Umbilical cord (tissue), 2 donors: ENCODE results near the gene TXNRD2. TPM values are rescaled to one million over a fixed set of nuclear protein-coding genes. Genes with fewer than 3 reads are reported as not detected.
A peak's percentile ranks its signal among the peaks of the same experiment; 100 is the strongest.

Experiments
- DNase-seq: peaks from one replicate; pipeline ENCODE4 v3.0.0-alpha.2; 2015; ENCODE audit warnings: low spot score
- total RNA-seq: library from RNA; depleted of rRNA; stranded (reverse); fragments of >200 nt; gene quantifications from one replicate; pipeline ENCODE4 v1.2.3, GENCODE V29; 2014; ENCODE audit warnings: low replicate concordance; ENCODE audit not compliant: insufficient read depth

Gene TXNRD2
- total RNA-seq, 1 donor from 2014 or later, result 32.0 TPM

- no peak for DNase-seq
These were observed 76.3 kb downstream of the TXNRD2 start for GRCh38 chr22:19865141-19865829.

DNA sequence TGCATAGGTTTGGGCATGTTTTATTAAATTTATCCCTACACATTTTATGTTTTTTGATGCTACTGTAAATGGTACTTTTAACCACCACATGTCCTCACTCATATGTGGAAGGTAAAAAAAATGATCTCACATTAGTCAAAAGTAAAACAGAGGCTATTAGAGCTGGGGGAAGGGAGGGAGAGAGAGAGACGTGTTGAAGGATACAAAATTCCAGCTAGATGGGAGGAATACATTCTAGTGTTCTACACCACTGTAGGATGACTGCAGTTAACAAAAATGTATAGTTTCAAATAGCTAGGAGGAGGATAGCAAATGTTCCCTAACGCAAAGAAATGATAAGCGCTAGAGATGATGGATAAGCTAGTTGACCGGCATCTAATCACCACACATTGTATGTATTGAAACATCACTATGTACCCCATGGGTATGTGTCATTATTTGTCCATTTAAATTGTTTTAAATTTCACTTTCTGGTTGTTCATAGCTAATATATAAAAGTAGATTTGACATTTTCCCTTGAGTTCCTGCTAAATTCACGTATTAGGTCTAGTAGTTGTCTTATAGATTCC lies 77.0 kb downstream of the TXNRD2 start:
- DNase-seq, result no peak

- no peak for DNase-seq
These were observed 78.0 kb downstream of the TXNRD2 start for GRCh38 chr22:19863571-19863970.

GRCh38 chr22:19862619-19863246 lies 78.9 kb downstream of the TXNRD2 start:
- DNase-seq, result no peak

DNA sequence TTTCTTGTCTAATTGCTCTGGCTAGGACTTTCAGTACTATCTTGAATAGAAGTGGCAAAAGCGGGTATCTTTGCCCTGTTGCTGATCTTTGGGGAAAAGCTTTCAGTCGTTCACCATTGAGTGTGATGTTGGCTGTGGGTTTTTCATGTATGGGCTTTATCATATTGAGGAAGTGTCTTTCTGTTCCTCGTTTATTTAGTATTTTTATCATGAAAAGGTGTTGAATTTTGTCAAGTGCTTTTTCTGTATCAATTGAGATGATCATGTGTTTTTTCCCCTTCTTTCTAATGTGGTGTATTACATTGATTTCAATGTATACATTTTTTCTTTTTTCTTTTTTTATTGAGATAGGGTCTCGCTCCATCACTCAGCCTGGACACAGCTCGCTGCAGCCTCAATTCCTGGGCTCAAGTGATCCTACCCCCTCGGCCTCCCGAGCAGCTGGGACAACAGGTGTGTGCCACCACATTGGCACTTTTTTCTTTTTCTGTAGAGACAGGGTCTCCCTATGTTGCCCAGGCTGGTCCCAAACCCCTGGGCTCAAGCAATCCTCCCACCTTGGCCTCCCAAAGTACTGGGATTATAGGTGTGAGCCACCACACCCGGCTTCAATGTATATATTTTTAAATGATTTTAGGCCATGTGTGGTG lies 81.6 kb downstream of the TXNRD2 start:
- DNase-seq, result no peak

GRCh38 chr22:19857382-19857781 lies 84.2 kb downstream of the TXNRD2 start:
- no peak for DNase-seq

- no peak for DNase-seq
These were observed 85.9 kb downstream of the TXNRD2 start for GRCh38 chr22:19855504-19856409.

DNA sequence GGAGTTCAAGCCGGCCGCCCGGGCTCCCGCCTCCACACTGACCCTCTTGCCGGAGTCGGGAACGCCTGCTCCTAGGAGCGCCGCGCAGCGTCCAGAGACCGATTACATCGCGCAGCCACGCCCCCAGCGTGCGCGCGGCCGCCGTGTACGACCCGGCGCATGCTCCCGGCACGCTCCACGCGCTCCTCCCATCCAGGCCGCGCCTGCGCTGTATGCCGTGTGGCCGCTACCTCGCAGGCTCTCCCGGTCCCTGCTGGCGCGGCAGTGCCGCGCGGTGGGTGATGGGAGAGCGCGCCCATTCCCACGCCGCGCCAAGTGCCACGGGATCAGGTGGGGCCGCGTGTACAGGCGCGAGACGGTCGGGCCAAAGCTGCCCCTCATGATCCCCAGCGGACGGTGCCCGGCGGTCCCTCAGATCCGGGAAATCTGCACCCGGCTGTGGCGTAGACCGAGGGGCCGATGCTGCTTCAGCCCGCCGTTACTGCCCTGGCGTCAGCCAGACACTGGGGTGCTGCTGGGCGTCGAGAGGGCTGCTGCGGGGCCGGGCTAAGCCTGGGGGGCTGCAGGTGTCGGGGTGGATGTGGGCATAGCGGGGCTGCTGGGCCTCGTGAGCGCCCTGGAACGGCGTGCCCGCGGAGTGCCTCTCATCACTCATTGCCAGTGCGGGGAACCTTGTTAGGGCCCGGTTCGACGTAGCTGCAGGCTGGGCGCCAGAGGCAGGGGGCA lies 86.7 kb downstream of the TXNRD2 start, which contains the start of the genes GNB1L and RTL10:
Gene GNB1L, minus strand, starts transcription at position 97 of the 726 bp plus-strand sequence. CDS start 33,519 bp downstream, outside the sequence.
Gene RTL10, minus strand, starts transcription at position 97 of the 726 bp plus-strand sequence. CDS start 2,613 bp downstream, outside the sequence.
- peak; percentile 98 for DNase-seq

DNA sequence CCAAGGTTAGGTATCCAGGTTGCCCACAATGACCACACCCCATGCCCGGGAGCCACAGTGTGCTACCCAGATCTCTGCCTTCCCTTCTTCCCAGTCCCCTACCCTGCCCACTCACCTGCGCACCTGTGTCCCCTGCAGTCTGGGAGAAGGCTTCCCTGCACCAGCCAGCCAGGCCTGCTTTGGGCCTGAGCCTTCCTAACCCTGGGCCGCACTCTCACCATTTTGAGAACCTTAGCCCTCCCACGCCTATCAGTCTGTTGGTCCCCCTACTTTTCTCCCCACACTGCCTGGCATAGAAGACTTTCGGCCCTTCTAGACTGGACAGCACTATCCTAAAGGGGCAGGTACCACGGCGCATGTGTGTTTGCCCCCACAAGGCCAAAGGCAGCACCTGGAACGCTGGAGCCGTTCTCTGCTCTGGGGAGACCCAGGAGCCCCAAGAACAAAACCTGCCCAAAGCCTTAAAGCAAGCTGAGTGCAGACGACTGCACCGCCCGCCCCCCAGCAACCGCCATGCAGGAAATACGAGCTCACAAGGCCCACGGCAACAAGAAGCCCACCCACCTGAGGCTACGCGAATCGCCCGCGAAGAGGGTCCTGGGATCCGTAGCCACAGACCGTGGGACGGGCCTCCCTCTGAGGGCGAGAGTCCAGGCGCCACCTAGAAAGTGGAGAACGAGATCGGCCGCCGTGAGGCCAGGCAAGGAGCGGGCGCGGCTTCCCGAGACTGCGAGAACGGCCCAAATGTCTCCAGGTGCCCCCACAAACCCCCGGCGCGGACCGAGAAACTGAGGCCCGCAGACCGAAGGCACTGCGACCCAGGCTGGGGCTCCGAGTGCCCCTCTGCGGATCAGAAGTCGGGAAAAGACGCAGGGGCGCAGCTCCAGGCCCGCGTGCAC lies 87.5 kb downstream of the TXNRD2 start:
- no peak for DNase-seq

- no peak for DNase-seq
These were observed 88.3 kb downstream of the TXNRD2 start for GRCh38 chr22:19853058-19853878.

DNA sequence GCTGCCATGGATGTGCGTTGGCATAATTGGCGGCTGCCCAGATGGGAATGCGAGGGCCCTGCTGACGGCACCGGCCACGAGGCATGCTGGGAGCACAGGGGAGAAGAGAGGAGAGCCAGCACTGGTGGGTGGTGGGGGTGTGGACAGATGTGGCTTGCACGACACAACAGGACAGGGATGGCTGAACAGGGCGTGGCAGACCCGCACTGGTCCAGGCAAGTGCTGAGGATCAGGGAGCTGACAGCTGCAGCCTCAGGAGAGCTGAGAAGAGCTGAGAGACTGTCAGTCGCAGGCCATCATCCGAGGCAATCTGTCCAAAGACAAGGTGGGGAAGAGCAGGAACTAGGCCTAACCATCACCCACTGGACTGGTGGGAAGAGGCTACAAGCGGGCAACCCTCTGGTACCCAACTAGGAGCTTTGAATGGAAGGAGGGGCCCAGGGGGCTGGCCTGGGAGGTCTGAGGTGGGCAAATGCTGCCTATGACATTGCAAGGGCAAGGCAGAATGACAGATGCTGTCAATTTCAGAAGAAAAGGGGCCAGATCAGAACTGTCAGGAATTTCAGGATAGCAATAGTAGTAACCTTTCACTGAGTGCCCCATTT lies 89.3 kb downstream of the TXNRD2 start:
- no peak for DNase-seq

- DNase-seq, result no peak
These were observed 90.1 kb downstream of the TXNRD2 start for GRCh38 chr22:19851291-19852176.

- DNase-seq, result no peak
These were observed 90.9 kb downstream of the TXNRD2 start for GRCh38 chr22:19850763-19851109.

DNA sequence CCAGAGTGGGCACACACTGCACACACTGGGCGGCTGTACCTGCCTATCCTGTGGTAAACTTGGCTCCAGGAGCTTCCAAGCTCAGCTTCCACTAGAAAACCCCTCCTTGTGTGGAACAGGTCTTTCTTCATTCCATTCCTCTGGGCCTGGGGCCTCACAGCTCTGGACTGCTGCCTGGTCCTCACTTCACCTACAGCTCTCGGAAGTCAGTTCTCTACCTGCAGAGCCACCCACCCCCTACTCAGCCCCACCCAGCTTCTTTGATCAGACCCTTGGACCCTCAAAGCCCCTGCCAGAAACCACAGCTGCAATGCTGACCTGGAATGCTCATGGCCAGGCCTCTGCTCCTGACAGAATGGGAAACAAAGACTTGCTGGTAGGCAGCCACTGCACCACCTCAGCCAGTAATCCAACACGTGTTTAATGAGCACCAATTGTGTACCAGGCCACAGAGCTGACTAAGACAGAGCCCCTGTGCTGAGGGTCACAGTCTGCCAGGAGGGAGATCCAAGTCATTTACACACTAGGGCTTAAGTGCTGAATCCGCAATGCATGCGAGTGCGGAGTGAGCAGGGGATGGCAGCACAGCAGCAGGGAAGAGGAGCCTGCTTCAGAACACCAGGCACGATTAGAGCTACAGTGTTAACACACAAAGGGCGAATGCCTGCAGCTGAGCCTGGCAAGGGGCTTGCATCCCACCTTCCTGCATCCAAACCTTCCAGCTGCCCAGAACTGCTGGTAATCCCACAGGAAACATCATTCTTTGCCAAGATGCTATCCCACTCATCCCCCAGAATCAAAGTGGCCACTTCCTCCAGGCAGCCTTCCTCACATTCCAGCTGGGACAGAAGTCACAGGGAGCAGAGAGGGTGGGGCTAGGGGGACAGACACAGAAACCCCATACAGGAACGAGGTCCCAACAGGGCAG lies 91.5 kb downstream of the TXNRD2 start:
- DNase-seq, result peak; percentile 69

DNA sequence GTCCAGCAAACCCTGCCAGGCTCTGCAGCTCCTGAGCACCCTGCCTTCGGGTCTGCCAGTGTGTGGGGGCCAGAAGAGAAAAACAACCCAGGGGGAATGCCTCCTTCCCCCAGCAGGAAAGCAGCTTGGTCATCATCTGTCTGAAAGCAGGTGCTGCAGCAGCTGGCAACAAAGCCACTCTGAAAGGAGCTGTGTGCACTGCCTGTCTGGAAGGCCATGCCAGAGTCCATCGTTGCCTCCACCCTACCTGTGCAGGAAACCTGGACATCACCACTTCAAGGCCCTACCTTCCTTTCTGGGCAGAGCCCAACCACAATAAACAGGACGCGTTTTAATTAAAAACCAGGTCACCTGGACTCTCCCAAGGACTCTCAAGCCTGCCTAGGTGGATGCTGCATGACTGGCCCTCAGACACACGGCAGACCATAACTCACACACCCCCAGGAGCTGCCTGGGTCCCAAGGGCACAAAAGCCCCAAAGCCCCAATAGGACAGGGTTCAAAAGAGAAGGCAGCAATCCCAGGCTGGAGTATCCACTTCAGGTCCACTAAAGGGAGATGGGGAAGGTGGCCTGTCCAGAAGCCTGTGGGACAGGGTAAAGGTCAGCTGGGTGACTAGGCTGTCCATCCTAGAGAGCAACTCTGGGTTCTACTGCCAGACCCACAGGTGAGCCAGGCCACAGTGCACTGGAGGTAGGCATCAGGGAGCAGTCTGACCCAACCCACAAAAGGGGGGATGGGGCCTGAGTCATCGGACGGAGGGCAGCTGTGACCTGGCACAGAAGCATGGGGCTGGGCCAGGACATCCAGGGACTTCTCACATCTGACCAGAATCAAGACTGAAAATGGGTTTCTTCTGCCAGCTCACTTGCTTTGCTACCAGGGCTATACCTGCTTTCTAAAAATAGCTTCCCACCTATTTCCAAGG lies 93.1 kb downstream of the TXNRD2 start:
- no peak for DNase-seq
